K562 (cell line): Measurements from ENCODE around the gene TUBG2. TPM values are rescaled to one million over a fixed set of nuclear protein-coding genes. Genes with fewer than 3 reads are reported as not detected.

Source experiments
- CHD2 ChIP-seq: IDR thresholded peaks from 2 replicates; pipeline ENCODE4 v1.6.1; 2011; ENCODE audit warnings: low read depth, low read length
- EP400 ChIP-seq: fragments of 450-650 bp; IDR thresholded peaks from 2 replicates; pipeline ENCODE4 v1.6.1; 2017; ENCODE audit warnings: antibody characterized with exemption, mild to moderate bottlenecking, moderate library complexity
- NR3C1 ChIP-seq: sonication (generic); formaldehyde crosslinking; IDR thresholded peaks from 2 replicates; pipeline ENCODE4 v1.8.1; 2022; ENCODE audit warnings: missing genetic modification reagents
- RBM22 ChIP-seq: fragments of 200-400 bp; formaldehyde crosslinking; IDR thresholded peaks from 2 replicates; pipeline ENCODE4 v1.6.1; 2018; ENCODE audit warnings: low read length, low read depth; ENCODE audit not compliant: poor library complexity, severe bottlenecking
- ZNF184 ChIP-seq: sonication (generic); formaldehyde crosslinking; IDR thresholded peaks from 2 replicates; pipeline ENCODE4 v1.5.0; 2020; ENCODE audit warnings: missing genetic modification reagents
- polyA plus RNA-seq, 8 experiments: library from polyadenylated mRNA; depleted of rRNA in 4 of 8; stranded (reverse) in 5 of 8; unstranded in 3 of 8; fragments of >200 nt; fragmentation: Nextera tagmentation in 2 of 8; fragmentation: Illumina TruSeq in 1 of 8; extraction: Ambion mirVana in 2 of 8; extraction: Trizol in 1 of 8; gene quantifications; 2 replicates each; pipeline versions ENCODE4 v1.2.1 to v1.2.3, GENCODE V29; 2011 to 2014; ENCODE audit warnings: inconsistent platforms in 1 of 8, missing spikeins in 1 of 8
- total RNA-seq, 7 experiments: library from RNA; depleted of rRNA in 6 of 7; stranded (reverse); fragments of >200 nt in 6 of 7; fragmentation: Illumina TruSeq in 2 of 7; extraction: Trizol in 2 of 7; gene quantifications; 2 replicates each; pipeline versions ENCODE4 v1.2.1 to v1.2.3, GENCODE V29; 2011 to 2021; ENCODE audit warnings: low replicate concordance in 1 of 7
- TF ChIP-seq, protein P1 (sequence below), 2 experiments: fragments of 450-650 bp; IDR thresholded peaks; 2 replicates each; pipeline ENCODE4 v1.6.1; 2016; ENCODE audit warnings: mild to moderate bottlenecking in 2 of 2, borderline replicate concordance in 1 of 2, low read depth in 1 of 2, moderate library complexity in 1 of 2

The TUBG2 gene
- total and polyA plus RNA-seq, 9 of the 15 experiments (the other 6 are each of a cell fraction or from before 2014, with no cell fraction given), result 0.09 to 0.80 (median 0.24) TPM; not detected in 2

DNA sequence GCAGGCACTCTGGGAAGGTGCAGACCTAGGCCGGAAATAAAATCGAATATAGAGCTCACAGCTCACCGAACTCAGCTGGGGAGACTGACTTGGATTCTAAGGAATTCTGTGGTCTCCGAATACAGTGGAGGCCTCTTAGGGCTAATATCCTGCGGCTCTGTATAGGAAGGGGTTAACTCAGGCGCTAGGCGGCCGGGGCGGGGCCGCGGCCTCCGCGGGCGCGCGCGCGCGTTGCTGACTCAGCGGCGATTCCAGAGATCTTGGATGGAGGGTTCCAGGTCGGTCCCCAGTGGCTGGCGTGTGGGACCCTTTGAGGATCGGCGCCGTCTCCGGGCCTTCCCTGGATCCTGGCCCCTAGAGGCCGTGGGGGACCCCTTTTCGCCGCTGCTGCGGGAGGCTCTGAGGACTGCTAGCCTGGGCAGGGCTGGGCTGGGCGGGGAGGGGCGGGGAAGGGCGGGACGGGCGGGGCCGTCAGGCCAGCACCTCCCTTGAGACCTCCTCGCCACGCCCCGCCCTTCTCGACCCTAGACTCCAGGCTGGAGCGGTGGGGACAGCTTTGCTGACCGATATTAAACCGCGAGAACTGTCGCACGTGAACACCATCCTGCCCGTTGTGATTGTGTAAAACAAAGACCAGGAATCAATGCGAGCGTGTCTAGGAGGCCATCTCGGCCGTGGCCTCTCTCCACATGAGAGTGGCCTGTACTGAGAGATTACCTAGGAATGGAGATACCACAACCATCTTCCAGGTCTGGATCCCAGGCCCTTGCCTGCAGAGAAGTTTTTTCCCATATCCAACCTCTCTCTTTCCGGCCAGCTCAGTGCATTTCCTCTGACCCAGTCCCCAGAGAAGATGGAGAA is 19.1 kb downstream of the TUBG2 start (continued):
- TF ChIP-seq, protein P1, sequence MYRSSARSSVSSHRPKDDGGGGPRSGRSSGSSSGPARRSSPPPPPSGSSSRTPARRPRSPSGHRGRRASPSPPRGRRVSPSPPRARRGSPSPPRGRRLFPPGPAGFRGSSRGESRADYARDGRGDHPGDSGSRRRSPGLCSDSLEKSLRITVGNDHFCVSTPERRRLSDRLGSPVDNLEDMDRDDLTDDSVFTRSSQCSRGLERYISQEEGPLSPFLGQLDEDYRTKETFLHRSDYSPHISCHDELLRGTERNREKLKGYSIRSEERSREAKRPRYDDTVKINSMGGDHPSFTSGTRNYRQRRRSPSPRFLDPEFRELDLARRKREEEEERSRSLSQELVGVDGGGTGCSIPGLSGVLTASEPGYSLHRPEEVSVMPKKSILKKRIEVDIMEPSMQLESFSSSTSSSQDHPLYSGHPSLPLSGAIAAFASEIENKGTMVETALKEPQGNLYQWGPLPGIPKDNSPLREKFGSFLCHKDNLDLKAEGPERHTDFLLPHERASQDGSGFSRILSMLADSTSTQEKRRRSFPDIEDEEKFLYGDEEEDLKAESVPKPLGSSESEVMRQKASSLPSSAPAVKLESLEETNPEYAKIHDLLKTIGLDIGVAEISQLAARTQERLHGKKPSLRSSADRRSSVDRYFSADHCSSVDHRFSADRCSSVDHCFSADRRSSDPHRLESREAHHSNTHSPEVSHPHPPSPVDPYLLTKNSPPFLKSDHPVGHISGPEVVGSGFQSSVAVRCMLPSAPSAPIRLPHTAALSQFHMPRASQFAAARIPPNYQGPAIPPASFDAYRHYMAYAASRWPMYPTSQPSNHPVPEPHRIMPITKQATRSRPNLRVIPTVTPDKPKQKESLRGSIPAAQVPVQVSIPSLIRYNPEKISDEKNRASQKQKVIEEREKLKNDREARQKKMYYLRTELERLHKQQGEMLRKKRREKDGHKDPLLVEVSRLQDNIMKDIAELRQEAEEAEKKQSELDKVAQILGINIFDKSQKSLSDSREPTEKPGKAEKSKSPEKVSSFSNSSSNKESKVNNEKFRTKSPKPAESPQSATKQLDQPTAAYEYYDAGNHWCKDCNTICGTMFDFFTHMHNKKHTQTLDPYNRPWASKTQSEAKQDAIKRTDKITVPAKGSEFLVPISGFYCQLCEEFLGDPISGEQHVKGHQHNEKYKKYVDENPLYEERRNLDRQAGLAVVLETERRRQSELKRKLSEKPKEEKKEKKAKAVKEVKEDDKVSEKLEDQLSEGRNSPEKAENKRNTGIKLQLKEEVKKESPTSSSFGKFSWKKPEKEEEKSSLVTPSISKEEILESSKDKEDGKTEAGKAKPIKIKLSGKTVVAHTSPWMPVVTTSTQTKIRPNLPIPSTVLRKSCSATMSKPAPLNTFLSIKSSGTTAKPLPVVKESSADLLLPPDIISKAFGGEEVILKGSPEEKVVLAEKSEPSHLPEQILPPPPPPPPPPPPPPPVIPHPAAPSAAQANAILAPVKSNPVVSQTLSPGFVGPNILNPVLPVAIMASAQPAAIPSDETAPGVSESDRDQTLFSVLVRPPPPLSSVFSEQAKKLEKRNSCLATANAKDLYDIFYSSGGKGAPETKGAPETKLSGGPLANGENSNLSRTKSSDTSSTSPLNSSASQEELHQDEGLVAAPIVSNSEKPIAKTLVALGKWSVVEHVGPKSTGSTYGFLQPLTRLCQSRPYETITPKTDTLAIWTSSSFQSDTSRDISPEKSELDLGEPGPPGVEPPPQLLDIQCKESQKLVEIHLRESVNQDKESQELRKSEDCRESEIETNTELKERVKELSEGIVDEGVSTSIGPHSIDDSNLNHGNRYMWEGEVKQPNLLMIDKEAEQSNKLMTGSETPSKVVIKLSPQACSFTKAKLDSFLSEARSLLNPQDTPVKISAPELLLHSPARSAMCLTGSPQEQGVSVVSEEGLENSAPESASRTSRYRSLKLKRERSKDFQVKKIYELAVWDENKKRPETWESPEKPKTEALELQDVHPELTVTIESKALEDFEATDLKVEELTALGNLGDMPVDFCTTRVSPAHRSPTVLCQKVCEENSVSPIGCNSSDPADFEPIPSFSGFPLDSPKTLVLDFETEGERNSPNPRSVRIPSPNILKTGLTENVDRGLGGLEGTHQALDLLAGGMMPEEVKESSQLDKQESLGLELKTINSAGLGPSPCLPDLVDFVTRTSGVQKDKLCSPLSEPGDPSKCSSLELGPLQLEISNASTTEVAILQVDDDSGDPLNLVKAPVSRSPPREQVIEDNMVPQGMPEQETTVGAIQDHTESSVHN (IDR thresholded peaks at IDR 0.05; ENCODE audit: borderline replicate concordance in 1 of 2, low read depth in 1 of 2), result peak in 1 of 2 experiments; percentile 34; a peak in 1 of 4 replicates
- TF ChIP-seq ZNF184, result no peak
- TF ChIP-seq NR3C1 (CRISPR knock-in tag), result no peak
- TF ChIP-seq EP400, result 0 out of 2 replicates have a peak, but pooled peaks have one; percentile 40
- TF ChIP-seq RBM22, result no peak
- peak; percentile 90 for TF ChIP-seq CHD2
